ENCODE results near the gene GPR137C.
"Not testable (repeated sequence)": the region's sequence is repeated elsewhere in the genome, so short reads cannot be mapped to it uniquely, and the experiment has no call there.

GPR137C gene

DNA sequence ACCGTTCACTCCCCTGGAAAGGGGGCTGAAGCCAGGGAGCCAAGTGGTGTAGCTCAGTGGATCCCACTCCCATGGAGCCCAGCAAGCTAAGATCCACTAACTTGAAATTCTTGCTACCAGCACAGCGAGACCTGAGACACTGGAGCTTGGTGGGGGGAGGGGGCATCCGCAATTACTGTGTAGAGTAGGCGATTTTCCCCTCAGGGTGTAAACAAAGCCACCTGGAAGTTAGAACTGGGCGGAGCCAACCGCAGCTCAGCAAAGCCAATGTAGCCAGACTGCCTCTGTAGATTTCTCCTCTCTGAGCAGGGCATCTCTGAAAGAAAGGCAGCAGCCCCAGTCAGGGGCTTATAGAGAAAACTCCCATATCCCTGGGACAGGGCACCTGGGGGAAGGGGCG is 15.8 kb downstream of the GPR137C start:
- not testable (repeated sequence) for DNase-seq

DNA sequence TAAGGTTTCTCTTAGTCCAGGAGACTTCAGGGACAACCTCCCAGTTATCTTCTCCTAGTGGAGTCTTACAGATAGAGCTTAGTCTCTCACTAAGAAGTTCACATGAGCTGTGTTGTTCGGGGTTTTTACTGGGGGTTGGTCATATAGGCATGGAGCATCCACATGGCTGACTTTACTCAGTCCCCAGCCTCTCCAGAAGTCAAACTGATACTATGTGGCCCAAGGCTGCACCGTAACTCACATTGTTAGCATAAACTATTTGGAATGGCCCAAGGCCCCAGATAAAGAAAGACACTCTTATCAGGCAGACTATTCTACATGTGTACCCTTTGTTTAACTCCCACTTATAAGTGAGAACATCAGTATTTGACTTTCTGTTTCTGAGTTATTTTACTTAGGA is 23.2 kb downstream of the GPR137C start:
- DNase-seq: no peak

DNA sequence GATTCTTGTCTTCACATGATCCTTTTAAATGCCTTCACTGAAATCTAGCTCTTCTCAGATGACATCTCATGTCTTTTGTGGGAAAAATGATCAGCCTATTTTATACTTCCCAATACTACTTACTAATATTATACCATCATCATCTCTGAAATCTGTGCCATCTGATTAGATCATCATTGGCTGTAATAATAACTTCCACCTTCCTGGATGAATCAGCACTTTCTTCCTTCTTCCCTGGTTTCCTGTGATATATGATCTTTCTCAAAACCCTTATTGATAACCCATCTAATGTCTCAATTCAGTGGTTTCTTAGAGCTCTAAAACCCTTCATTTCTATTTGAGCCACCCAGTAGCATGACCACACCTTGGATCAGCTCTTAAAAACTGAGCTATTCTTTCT is 30.9 kb downstream of the GPR137C start:
- DNase-seq: no peak

DNA sequence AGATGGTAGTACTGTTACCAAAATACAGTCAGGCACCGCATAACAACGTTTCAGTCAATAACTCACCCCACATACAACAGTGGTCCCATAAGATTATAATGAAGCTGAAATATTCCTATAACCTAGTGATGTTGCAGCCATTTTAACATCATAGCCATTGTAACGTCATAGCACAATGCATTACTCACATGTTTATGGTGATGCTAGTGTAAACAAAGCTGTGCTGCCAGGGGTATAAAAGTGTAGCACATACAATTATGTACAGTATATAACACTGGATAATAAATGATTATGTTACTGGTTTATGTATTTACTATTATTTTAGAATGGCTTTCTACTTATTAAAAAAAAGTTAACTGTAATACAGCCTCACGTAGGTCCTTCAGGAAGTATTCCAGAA is 37.0 kb downstream of the GPR137C start:
- no peak for DNase-seq

DNA sequence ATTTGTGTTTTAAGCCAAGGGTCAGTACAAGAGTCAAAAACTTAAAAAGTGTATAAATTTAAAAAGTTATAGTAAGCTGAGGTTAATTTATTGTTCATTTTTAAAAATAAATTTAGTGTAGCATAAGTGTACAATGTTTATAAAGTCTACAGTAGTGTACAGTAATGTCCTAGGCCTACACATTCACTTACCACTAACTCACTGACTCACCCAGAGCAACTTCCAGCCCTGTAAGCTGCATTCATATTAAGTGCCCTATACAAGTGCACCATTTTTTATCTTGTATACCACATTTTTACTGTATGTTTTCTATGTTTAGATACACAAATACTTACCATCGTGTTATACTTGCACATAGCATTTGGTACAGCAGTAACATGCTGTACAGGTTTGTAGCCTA is 37.7 kb downstream of the GPR137C start:
- no peak for DNase-seq

DNA sequence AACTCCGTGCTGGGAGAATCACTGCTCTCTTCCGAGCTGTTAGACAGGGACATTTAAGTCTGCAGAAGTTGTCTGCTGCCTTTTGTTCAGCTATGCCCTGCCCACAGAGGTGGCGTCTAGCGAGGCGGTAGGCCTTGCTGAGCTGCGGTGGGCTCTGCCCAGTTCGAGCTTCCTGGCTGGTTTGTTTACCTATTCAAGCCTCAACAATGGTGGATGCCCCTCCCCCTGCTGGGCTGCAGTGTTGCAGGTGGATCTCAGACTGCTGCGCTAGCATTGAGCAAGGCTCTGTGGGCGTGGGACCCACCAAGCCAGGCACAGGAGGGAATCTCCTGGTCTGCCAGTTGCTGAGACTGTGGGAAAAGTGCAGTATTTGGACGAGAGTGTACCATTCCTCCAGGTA is 43.7 kb downstream of the GPR137C start:
- no peak for DNase-seq

- no peak for DNase-seq
Measured at GRCh38 chr14:52596861-52597260, 44.2 kb downstream of the GPR137C start.

DNA sequence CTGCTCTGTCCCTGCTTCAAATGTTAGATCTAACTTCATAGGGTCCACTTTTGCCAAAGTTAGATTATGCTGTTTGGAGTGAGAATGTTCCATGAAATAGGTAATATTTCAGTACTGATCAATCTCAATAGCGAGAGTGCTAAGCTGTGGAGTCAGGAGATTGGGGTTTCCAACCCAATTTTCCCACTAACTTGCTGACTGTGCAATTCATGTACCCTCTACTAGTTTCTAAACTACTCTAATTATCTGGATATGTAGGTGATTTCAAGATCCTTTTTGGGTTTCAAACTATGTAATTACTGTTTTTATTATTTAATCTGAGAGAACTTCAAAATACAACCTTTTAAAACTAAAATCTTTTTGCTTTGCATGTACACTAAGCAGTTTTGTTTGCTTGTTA is 45.9 kb downstream of the GPR137C start:
- no peak for DNase-seq

GRCh38 chr14:52599974-52600373 is 47.3 kb downstream of the GPR137C start:
- no peak for DNase-seq

DNA sequence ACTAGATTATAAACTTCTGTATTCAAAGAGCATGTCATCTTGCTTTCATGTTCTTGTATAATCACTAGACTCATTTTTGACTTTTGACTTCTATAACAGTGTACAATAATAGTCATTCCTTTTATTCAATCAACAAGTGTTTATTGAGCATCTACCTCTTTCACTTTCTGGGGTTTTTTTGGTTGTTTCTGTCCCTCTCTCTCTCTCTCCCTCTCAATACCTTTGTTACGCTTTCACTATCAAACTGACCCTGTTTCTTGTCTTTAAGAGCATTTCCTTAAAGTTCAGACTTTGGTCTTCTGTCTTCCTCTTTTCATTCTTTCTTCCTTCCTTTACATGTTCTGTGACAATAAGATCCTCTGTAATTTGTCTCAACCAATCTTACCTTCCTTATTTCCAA is 49.5 kb downstream of the GPR137C start:
- DNase-seq: no peak

- no peak for DNase-seq
Measured at GRCh38 chr14:52607061-52607460, 54.4 kb downstream of the GPR137C start.

- DNase-seq: no peak
Measured at GRCh38 chr14:52609445-52610044, 56.9 kb downstream of the GPR137C start.

GRCh38 chr14:52610187-52610586 is 57.6 kb downstream of the GPR137C start:
- DNase-seq: no peak

DNA sequence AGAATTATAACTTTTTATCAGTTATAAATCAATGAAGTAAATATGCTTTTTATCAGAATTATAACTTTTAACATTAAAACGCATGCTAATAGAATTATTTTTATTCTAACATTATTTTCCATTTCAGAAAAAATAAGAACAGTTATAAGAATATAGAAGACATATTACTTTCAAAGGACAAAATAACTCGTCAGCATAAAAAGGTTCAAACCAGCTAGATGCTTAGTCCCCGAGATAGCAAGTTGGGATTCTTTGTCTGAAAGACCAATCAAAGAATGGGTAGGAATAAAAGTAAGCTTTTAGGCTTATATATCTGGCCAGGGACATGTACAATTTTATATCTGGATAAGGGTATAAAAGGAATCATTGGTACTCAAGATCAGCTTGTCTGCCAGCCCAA is 66.0 kb downstream of the GPR137C start:
- no peak for DNase-seq

DNA sequence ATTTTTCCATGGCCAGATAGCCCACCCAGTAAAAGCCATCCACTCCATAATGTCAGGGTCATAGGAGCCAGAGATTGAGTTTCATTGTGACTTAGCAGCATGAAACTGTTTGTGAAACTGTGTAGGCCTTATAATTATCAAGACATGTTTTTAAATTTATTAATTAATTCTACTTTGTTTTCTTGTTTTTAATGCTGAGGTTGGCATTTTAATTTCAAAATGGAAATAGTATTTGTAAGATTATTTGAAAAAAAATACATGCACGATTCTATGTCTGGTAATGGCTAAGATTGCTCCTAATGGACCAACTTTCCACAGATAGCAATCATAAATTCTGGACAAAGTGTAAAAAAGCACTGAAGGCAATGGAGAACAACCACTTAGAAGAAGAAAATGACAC is 67.1 kb downstream of the GPR137C start:
- DNase-seq: no peak

GRCh38 chr14:52640137-52640536 is 87.5 kb downstream of the GPR137C start:
- DNase-seq: no peak

DNA sequence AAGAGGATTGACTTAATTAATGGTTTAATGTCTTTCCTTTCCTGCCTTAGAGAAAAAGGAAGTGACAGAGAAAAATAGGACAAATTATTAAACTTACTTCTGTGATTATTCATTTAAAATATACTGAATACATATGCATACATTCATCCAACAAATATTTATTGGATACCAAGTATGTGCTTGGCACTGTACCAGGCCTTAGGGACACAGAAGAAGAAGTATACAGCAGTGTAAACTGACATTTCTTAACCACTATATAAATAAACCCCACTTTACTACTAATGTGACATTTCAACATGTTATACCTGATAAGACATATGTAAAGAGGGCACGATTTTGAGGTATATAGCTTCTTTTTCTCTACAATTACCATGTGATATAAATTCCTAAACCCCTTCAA is 89.1 kb downstream of the GPR137C start:
- DNase-seq: no peak

DNA sequence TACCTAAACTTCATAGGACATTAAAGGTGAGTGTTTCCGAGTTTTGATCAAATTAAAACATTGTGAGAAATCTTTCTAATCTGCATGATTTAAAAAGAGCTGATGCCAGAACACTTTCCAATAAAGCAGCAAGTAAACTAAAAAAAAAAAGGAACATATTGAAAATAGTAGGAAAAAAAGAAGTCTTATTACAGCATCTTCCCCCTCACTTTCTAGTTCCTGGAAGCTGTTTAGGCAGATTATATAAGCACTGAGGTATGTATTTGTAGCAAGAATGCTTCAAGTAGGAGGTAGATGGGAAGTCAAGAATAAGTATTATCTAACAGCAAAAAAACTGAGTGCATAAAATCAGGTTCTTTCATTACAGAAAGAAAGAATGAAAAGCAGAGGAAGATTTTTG is 96.9 kb downstream of the GPR137C start:
- no peak for DNase-seq

DNA sequence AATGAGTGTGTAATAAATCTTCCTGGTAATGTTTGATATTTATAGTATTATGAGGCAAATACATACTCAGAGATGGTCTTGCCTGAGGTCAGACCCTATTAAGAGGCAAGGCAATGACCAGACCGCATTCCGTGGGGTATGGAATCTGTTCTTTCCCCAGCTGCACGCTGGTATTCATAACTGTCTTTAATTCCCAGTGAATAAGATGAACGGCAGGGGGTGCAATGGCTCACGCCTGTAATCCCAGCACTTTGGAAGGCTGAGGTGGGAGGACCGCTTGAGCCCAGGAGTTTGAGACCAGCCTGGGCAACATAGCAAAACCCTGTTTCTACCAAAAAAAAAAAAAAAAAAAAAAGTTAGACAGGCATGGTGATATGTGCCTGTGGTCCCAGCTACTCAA is 98.1 kb downstream of the GPR137C start:
- DNase-seq: no peak

DNA sequence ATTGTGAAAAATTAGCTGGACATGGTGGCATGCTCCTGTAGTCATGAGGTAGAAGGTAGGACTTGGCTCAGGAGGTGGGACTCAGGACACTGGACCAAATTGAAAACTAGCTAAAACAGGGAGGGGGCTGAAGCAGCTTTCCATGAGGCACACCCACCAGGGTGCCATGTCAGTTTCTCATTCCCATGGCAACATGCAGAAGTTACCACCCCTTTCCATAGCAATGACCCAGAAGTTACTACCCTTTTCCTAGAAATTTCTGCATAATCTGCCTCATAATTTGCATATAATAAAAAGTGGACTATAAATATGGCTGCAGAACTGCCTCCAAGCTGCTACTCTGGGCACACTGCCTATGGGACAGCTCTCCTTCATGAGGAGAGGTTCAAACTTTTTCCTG is 104.3 kb downstream of the GPR137C start:
- no peak for DNase-seq

GRCh38 chr14:52660325-52660724 is 107.7 kb downstream of the GPR137C start:
- no peak for DNase-seq

- no peak for DNase-seq
Measured at GRCh38 chr14:52660832-52661231, 108.2 kb downstream of the GPR137C start.

GRCh38 chr14:52661314-52661713 is 108.7 kb downstream of the GPR137C start:
- DNase-seq: no peak

GRCh38 chr14:52663850-52664249 is 111.2 kb downstream of the GPR137C start:
- no peak for DNase-seq

DNA sequence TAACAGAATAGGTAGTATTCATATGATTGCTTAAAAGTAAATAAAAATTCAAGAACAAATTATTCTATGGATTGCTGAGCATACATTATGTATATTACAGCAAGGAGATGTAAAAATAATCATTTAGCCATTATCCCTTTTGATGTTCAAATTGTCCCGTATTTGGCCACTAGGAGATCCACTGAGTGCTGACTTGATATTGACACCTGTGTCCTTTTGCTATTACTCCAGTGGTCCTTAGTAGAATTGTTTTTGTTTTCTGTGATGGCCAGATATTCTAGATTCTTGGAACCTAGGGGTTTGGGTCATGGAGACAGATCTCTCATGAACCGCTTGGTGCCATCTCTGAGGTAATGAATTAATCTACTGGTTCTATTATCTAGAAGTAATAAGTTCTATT is 126.0 kb downstream of the GPR137C start:
- DNase-seq: no peak

GRCh38 chr14:52683985-52684520 is 131.4 kb downstream of the GPR137C start:
- no peak for DNase-seq

Measured in 8988T (cell line).